GM18870 (cell line): ENCODE results near the gene PNPLA4.

ENCODE experiments used
- ATAC-seq: cut with Tn5 transposase; IDR thresholded peaks from one replicate; pipeline ENCODE4 v1.9.1; 2021; ENCODE audit warnings: moderate library complexity; ENCODE audit not compliant: unreplicated experiment

Gene PNPLA4

GRCh38 chrX:7872042-7872441, 55.2 kb downstream of the PNPLA4 start:
- no peak for ATAC-seq

GRCh38 chrX:7852166-7852565, 75.0 kb downstream of the PNPLA4 start:
- ATAC-seq = no peak
